Keratinocyte (primary cell): ENCODE measurements around the gene HPN. TPM values are rescaled to one million over a fixed set of nuclear protein-coding genes. Genes with fewer than 3 reads are reported as not detected.

Source experiments
- DNase-seq: peaks from one replicate; pipeline ENCODE4 v3.0.0-alpha.2; 2011; ENCODE audit warnings: low read depth, missing footprints, low spot score
- FAIRE-seq: peaks from 2 replicates; lab custom pipeline; 2011; peaks lifted over from hg19 to GRCh38; lab: Jason Lieb, UNC
- H2AFZ ChIP-seq: 2 replicates; pipeline ENCODE4 v1.6.0; 2012; ENCODE audit warnings: low read length, control low read depth, inconsistent platforms; ENCODE audit not compliant: control insufficient read depth
- H3K27ac ChIP-seq: 2 replicates; pipeline ENCODE4 v1.5.1; 2011; ENCODE audit warnings: low read length; ENCODE audit not compliant: control insufficient read depth, insufficient read depth
- H3K27me3 ChIP-seq: 3 replicates; pipeline ENCODE4 v1.6.0; 2011; ENCODE audit warnings: low read length; ENCODE audit not compliant: control insufficient read depth, insufficient read depth; ENCODE audit errors: extremely low read depth
- H3K36me3 ChIP-seq, 2 experiments: 2 replicates in 1 of 2; 3 replicates in 1 of 2; pipeline ENCODE4 v1.5.1; 2011; ENCODE audit warnings: low read length in 2 of 2, mild to moderate bottlenecking in 1 of 2; ENCODE audit not compliant: control insufficient read depth in 2 of 2, insufficient read depth in 2 of 2; ENCODE audit errors: extremely low read depth in 1 of 2
- H3K4me1 ChIP-seq: 3 replicates; pipeline ENCODE4 v1.5.1; 2011; ENCODE audit warnings: low read length; ENCODE audit not compliant: control insufficient read depth, insufficient read depth; ENCODE audit errors: extremely low read depth
- H3K4me2 ChIP-seq: 3 replicates; pipeline ENCODE4 v1.6.0; 2011; ENCODE audit warnings: low read depth, low read length; ENCODE audit not compliant: control insufficient read depth, insufficient read depth; ENCODE audit errors: extremely low read depth
- H3K4me3 ChIP-seq, 3 experiments: fragments of 200-600 bp in 1 of 3; sonication (generic) in 1 of 3; 2 replicates in 2 of 3; 3 replicates in 1 of 3; pipeline ENCODE4 v1.5.1; 2011 to 2016; ENCODE audit warnings: low read length in 3 of 3, mild to moderate bottlenecking in 3 of 3, control low read depth in 2 of 3, inconsistent platforms in 1 of 3, low read depth in 1 of 3, mixed read lengths in 1 of 3, mixed run types in 1 of 3, moderate library complexity in 1 of 3; ENCODE audit not compliant: control insufficient read depth in 2 of 3, insufficient read depth in 2 of 3; ENCODE audit errors: extremely low read depth in 1 of 3
- H3K79me2 ChIP-seq: 2 replicates; pipeline ENCODE4 v1.6.0; 2012; ENCODE audit warnings: low read length; ENCODE audit not compliant: control insufficient read depth, insufficient read depth
- H3K9ac ChIP-seq: 3 replicates; pipeline ENCODE4 v1.6.0; 2011; ENCODE audit warnings: low read length; ENCODE audit not compliant: control insufficient read depth, insufficient read depth; ENCODE audit errors: extremely low read depth
- H3K9me1 ChIP-seq: 3 replicates; pipeline ENCODE4 v1.6.0; 2011; ENCODE audit warnings: low read length; ENCODE audit not compliant: control insufficient read depth, insufficient read depth; ENCODE audit errors: extremely low read depth
- H3K9me3 ChIP-seq: 2 replicates; pipeline ENCODE4 v1.5.1; 2012; ENCODE audit warnings: low read depth, low read length; ENCODE audit not compliant: control insufficient read depth
- H4K20me1 ChIP-seq: 3 replicates; pipeline ENCODE4 v1.6.0; 2011; ENCODE audit warnings: low read length; ENCODE audit not compliant: control insufficient read depth, insufficient read depth; ENCODE audit errors: extremely low read depth
- CTCF ChIP-seq, 3 experiments: IDR thresholded peaks in 1 of 3; conservative IDR thresholded peaks in 1 of 3; optimal IDR thresholded peaks in 1 of 3; 2 replicates in 2 of 3; 3 replicates in 1 of 3; pipeline versions ENCODE3 to v1.5.1; 2011; ENCODE audit warnings: low read length in 3 of 3, mild to moderate bottlenecking in 3 of 3, moderate library complexity in 2 of 3, control low read depth in 1 of 3, inconsistent platforms in 1 of 3; ENCODE audit not compliant: insufficient read depth in 2 of 3; ENCODE audit errors: extremely low read depth in 1 of 3
- EZH2 ChIP-seq: IDR thresholded peaks from one replicate; pipeline ENCODE4 v1.6.1; 2012; ENCODE audit warnings: inconsistent platforms, mild to moderate bottlenecking, low read length, moderate library complexity
- dilution Hi-C: fragments of 300-500 bp; cut with MboI; formaldehyde crosslinking; loops from one replicate; pipeline ENCODE4 v1.7.0; 2020; ENCODE audit warnings: low sequenced_read_pairs; ENCODE audit not compliant: extremely low pct_ligation_motif_present
- polyA plus RNA-seq, 5 experiments: library from polyadenylated mRNA; depleted of rRNA in 3 of 5; stranded (reverse) in 3 of 5; stranded (forward) in 1 of 5; unstranded in 1 of 5; fragments of >200 nt; gene quantifications; 1 replicate in 1 of 5; 2 replicates in 3 of 5; 3 replicates in 1 of 5; pipeline versions ENCODE4 v1.2.1 to v1.2.3, GENCODE V29; 2011 to 2012; ENCODE audit warnings: missing spikeins in 2 of 5, low read depth in 1 of 5, low replicate concordance in 1 of 5

The HPN gene
- polyA plus RNA-seq, 1 donor (not counting 4 experiments of a cell fraction or from before 2014, with no cell fraction given), result not detected

GRCh38 chr19:35084509-35084762 is 42.9 kb downstream of the HPN start:
- TF ChIP-seq CTCF (optimal IDR thresholded peaks at IDR 0.05 in 1 of 3, IDR thresholded peaks at IDR 0.05 in 1 of 3, conservative IDR thresholded peaks at IDR 0.05 in 1 of 3; ENCODE audit: extremely low read depth in 1 of 3, insufficient read depth in 2 of 3, low read length in 3 of 3), result peak in 1 of 3 experiments; percentile 4
- no peak for TF ChIP-seq EZH2
- no peak overlapping the region for H2AFZ ChIP-seq
- H4K20me1 ChIP-seq, result no peaks in the 10 kb centered on the region
- H3K27me3 ChIP-seq, result no peaks in the 10 kb centered on the region
- H3K9me3 ChIP-seq, result no peaks in the 10 kb centered on the region
- H3K4me1 ChIP-seq, result peaks cover 9% of the 10 kb centered on the region
- no peaks in the 10 kb centered on the region for H3K36me3 ChIP-seq
- H3K4me3 ChIP-seq, result no peak overlapping the region
- no peak overlapping the region for H3K27ac ChIP-seq
- dilution Hi-C loops, result no loop called here
- H3K9me1 ChIP-seq, result no peaks in the 10 kb centered on the region
- H3K79me2 ChIP-seq, result no peaks in the 10 kb centered on the region
- no peak overlapping the region for H3K9ac ChIP-seq
- no peak for DNase-seq
- no peak overlapping the region for H3K4me2 ChIP-seq
- no peak for FAIRE-seq

GRCh38 chr19:35085947-35086346 is 44.4 kb downstream of the HPN start:
- Histone ChIP-seq H4K20me1 (no peaks in the 10 kb centered on the region), H3K27me3 (no peaks in the 10 kb centered on the region), H3K4me2 (no peak overlapping the region), H3K9me1 (no peaks in the 10 kb centered on the region), H3K9me3 (no peaks in the 10 kb centered on the region), H3K4me1 (peaks cover 15% of the 10 kb centered on the region), H3K27ac (no peak overlapping the region), H2AFZ (no peak overlapping the region), H3K79me2 (no peaks in the 10 kb centered on the region), H3K4me3 (no peak overlapping the region), H3K9ac (no peak overlapping the region), H3K36me3 (no peaks in the 10 kb centered on the region)
- dilution Hi-C loops, result no loop called here
- no peak for TF ChIP-seq EZH2
- TF ChIP-seq CTCF (optimal IDR thresholded peaks at IDR 0.05 in 1 of 3, IDR thresholded peaks at IDR 0.05 in 1 of 3, conservative IDR thresholded peaks at IDR 0.05 in 1 of 3; ENCODE audit: extremely low read depth in 1 of 3, insufficient read depth in 2 of 3, low read length in 3 of 3), result no peak
- DNase-seq (no peak), FAIRE-seq (no peak)
